NK-92 treated with Interleukin-12 subunit alpha and Interleukin-12 subunit beta, amount 100 ng/mL, for 24 hours (cell line): ENCODE data around the gene EGR4.

Experiments
- DNase-seq: peaks from one replicate; lab custom pipeline; 2025; lab: John Stamatoyannopoulos, UW

The EGR4 gene

GRCh38 chr2:73293534-73294171 is at the start of gene EGR4:
Gene EGR4, minus strand, starts transcription at chr2:73293548. Its CDS starts 231 bp downstream, at chr2:73293317.
- peak; percentile 62 for DNase-seq

GRCh38 chr2:73341039-73341438 is 47.7 kb upstream of the EGR4 start:
- no peak for DNase-seq

GRCh38 chr2:73339201-73339600 is 45.9 kb upstream of the EGR4 start:
- no peak for DNase-seq

GRCh38 chr2:73337828-73338227 is 44.5 kb upstream of the EGR4 start:
- DNase-seq = no peak

- no peak for DNase-seq
Observed at GRCh38 chr2:73334620-73335019, 41.3 kb upstream of the EGR4 start.

GRCh38 chr2:73334045-73334444 is 40.7 kb upstream of the EGR4 start:
- no peak for DNase-seq

GRCh38 chr2:73333564-73333963 is 40.2 kb upstream of the EGR4 start:
- no peak for DNase-seq

GRCh38 chr2:73324126-73324725 is 30.9 kb upstream of the EGR4 start:
- DNase-seq = no peak

GRCh38 chr2:73323551-73323950 is 30.2 kb upstream of the EGR4 start:
- DNase-seq = no peak

- DNase-seq = no peak
Observed at GRCh38 chr2:73314441-73314840, 21.1 kb upstream of the EGR4 start.

GRCh38 chr2:73307720-73308119 is 14.4 kb upstream of the EGR4 start:
- DNase-seq = no peak

- DNase-seq = no peak
Observed at GRCh38 chr2:73301636-73302035, 8.3 kb upstream of the EGR4 start.

- DNase-seq = no peak
Observed at GRCh38 chr2:73300926-73301325, 7.6 kb upstream of the EGR4 start.

GRCh38 chr2:73297586-73297985 is 4.2 kb upstream of the EGR4 start:
- DNase-seq = no peak

- DNase-seq = no peak
Observed at GRCh38 chr2:73297151-73297559, 3.8 kb upstream of the EGR4 start.

- no peak for DNase-seq
Observed at GRCh38 chr2:73295751-73296400, 2.5 kb upstream of the EGR4 start.

- DNase-seq = no peak
Observed at GRCh38 chr2:73294239-73294638, 891 bp upstream of the EGR4 start.

GRCh38 chr2:73292906-73293533 is 328 bp downstream of the EGR4 start:
- DNase-seq = no peak

- DNase-seq = no peak
Observed at GRCh38 chr2:73292316-73292905, 937 bp downstream of the EGR4 start.

- DNase-seq = no peak
Observed at GRCh38 chr2:73291461-73292315, 1.7 kb downstream of the EGR4 start.

GRCh38 chr2:73291093-73291460 is 2.3 kb downstream of the EGR4 start:
- DNase-seq = no peak
